Breast epithelium (tissue), 4 donors: ENCODE results near the gene RBM23. TPM values are rescaled to one million over a fixed set of nuclear protein-coding genes. Genes with fewer than 3 reads are reported as not detected.

Experiments used
- DNase-seq, 2 donors: peaks; one replicate each; pipeline ENCODE4 v3.0.0-alpha.2; 2019; ENCODE audit warnings: low spot score in 2 of 2
- H3K27ac ChIP-seq, 2 donors: fragments of 200-600 bp; sonication (generic) in 1 of 2; one replicate each; pipeline ENCODE4 v1.5.1; 2016 to 2019; ENCODE audit warnings: mild to moderate bottlenecking in 1 of 2
- H3K27me3 ChIP-seq, 2 donors: fragments of 200-600 bp; sonication (generic) in 1 of 2; one replicate each; pipeline versions ENCODE4 v1.5.1 to v1.6.0; 2017 to 2019; ENCODE audit warnings: control low read depth in 1 of 2, mild to moderate bottlenecking in 1 of 2
- H3K36me3 ChIP-seq: fragments of 200-600 bp; one replicate; pipeline ENCODE4 v1.5.1; 2019
- H3K4me1 ChIP-seq, 2 donors: fragments of 200-600 bp; sonication (generic); one replicate each; pipeline ENCODE4 v1.5.1; 2016 to 2019; ENCODE audit warnings: control low read depth in 1 of 2
- H3K4me3 ChIP-seq, 3 donors: fragments of 200-600 bp; sonication (generic); 1 replicate in 2 of 3; 2 replicates in 1 of 3; pipeline ENCODE4 v1.5.1; 2016 to 2019; ENCODE audit warnings: mild to moderate bottlenecking in 3 of 3, moderate library complexity in 2 of 3
- H3K9me3 ChIP-seq, 2 donors: fragments of 200-600 bp; sonication (generic) in 1 of 2; one replicate each; pipeline ENCODE4 v1.5.1; 2016 to 2019; ENCODE audit warnings: control low read depth in 1 of 2
- POLR2A ChIP-seq: fragments of 450-650 bp; IDR thresholded peaks from one replicate; pipeline ENCODE4 v1.6.1; 2016; ENCODE audit warnings: antibody characterized with exemption, mild to moderate bottlenecking, moderate library complexity
- POLR2AphosphoS5 ChIP-seq, 3 donors: sonication (generic); formaldehyde crosslinking; IDR thresholded peaks; one replicate each; pipeline ENCODE4 v1.6.1; 2017; ENCODE audit warnings: antibody characterized with exemption in 3 of 3
- intact Hi-C: fragments of 100-400 bp; cut with DNase I; formaldehyde crosslinking; loops from one replicate; pipeline ENCODE4 v1.15.1; 2023; ENCODE audit warnings: low total_unique reads
- total RNA-seq, 3 donors: library from RNA; depleted of rRNA; stranded (reverse); fragments of >200 nt; gene quantifications; one replicate each; pipeline ENCODE4 v1.1.0, GENCODE V29; 2016
- TF ChIP-seq, protein P1 (sequence below), 3 donors: fragments of 450-650 bp; IDR thresholded peaks; one replicate each; pipeline ENCODE4 v1.5.1; 2016 to 2017; ENCODE audit warnings: antibody characterized with exemption in 3 of 3, mild to moderate bottlenecking in 3 of 3, moderate library complexity in 3 of 3

Gene RBM23
- total RNA-seq, 3 donors from 2014 or later, result 85.5 to 194 (median 174) TPM

GRCh38 chr14:22883173-22883976, 35.6 kb downstream of the RBM23 start, which contains the start of gene REM2:
REM2 (plus strand) TSS chr14:22883222; CDS start chr14:22883288, 66 bp downstream.
- H3K4me3 ChIP-seq, result peak within 1 kb of the TSS in 2 of 3 donors; percentile 11 to 27
- intact Hi-C loops, result no loop called here

GRCh38 chr14:22882529-22883172, 36.3 kb downstream of the RBM23 start:
- Histone ChIP-seq H3K4me1 (peaks cover 0 to 8% of the 10 kb centered on the region in 2 donors), H3K9me3 (no peaks in the 10 kb centered on the region), H3K27ac (peak overlapping the region in 1 of 2 donors; percentile 14), H3K36me3 (no peaks in the 10 kb centered on the region), H3K27me3 (no peaks in the 10 kb centered on the region), H3K4me3 (peak overlapping the region in 2 of 3 donors; percentile 11 to 27)
- DNase-seq, result peak in 1 of 2 donors; percentile 59
- TF ChIP-seq POLR2A (no peak), POLR2AphosphoS5 (IDR thresholded peaks at IDR 0.05) (no peak)
- TF ChIP-seq, protein P1, sequence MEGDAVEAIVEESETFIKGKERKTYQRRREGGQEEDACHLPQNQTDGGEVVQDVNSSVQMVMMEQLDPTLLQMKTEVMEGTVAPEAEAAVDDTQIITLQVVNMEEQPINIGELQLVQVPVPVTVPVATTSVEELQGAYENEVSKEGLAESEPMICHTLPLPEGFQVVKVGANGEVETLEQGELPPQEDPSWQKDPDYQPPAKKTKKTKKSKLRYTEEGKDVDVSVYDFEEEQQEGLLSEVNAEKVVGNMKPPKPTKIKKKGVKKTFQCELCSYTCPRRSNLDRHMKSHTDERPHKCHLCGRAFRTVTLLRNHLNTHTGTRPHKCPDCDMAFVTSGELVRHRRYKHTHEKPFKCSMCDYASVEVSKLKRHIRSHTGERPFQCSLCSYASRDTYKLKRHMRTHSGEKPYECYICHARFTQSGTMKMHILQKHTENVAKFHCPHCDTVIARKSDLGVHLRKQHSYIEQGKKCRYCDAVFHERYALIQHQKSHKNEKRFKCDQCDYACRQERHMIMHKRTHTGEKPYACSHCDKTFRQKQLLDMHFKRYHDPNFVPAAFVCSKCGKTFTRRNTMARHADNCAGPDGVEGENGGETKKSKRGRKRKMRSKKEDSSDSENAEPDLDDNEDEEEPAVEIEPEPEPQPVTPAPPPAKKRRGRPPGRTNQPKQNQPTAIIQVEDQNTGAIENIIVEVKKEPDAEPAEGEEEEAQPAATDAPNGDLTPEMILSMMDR (IDR thresholded peaks at IDR 0.05), result no peak
- intact Hi-C loops, result no loop called here

More at GRCh38 chr14:22883173-22883976, 35.6 kb downstream of the RBM23 start, which contains the start of gene REM2:
- TF ChIP-seq POLR2AphosphoS5 (IDR thresholded peaks at IDR 0.05) (no peak), POLR2A (no peak)
- TF ChIP-seq, protein P1 (IDR thresholded peaks at IDR 0.05), result no peak
- peaks cover 0 to 14% of the 10 kb centered on the region in 2 donors for H3K4me1 ChIP-seq
- DNase-seq, result no peak
- H3K36me3 ChIP-seq, result no peaks in the 10 kb centered on the region
- H3K27me3 ChIP-seq, result no peaks in the 10 kb centered on the region
- H3K27ac ChIP-seq, result peak within 1 kb of the TSS in 1 of 2 donors; percentile 14
- H3K9me3 ChIP-seq, result no peaks in the 10 kb centered on the region

DNA sequence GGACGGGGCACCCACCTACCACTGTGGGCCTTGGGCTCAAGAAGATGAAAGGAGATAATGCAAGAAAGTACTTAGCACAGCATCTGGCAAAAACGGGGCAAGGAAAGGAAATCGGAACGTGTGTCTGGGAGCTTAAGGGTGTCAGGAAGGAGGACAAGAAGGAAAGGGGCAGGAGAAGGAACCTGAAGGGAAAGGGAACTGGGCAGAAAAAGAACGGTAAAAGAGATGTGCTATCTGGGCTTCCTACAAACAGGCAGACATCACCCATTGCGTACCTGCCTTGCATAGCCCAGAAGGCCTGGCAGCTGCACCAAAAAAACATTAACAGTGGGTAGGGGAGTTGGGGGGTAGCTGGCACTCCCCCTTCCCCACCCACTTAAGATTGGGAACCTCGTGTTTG, 36.9 kb downstream of the RBM23 start:
- intact Hi-C loops, result no loop called here
- H3K4me3 ChIP-seq, result no peak overlapping the region
- H3K27me3 ChIP-seq, result no peaks in the 10 kb centered on the region
- no peaks in the 10 kb centered on the region for H3K9me3 ChIP-seq
- peaks cover 3% of the 10 kb centered on the region for H3K36me3 ChIP-seq
- no peak for DNase-seq
- TF ChIP-seq, protein P1 (IDR thresholded peaks at IDR 0.05), result no peak
- TF ChIP-seq POLR2AphosphoS5 (IDR thresholded peaks at IDR 0.05), result no peak
- no peak for TF ChIP-seq POLR2A
- peak overlapping the region in 1 of 2 donors; percentile 14 for H3K27ac ChIP-seq
- H3K4me1 ChIP-seq, result peaks cover 0 to 8% of the 10 kb centered on the region in 2 donors

- Histone ChIP-seq H3K36me3 (peaks cover 22% of the 10 kb centered on the region), H3K27me3 (no peaks in the 10 kb centered on the region), H3K9me3 (no peaks in the 10 kb centered on the region), H3K27ac (no peak overlapping the region), H3K4me1 (peaks cover 0 to 8% of the 10 kb centered on the region in 2 donors), H3K4me3 (no peak overlapping the region)
- intact Hi-C loops, result no loop called here
- DNase-seq, result no peak
- TF ChIP-seq POLR2AphosphoS5 (IDR thresholded peaks at IDR 0.05) (no peak), POLR2A (no peak)
- TF ChIP-seq, protein P1 (IDR thresholded peaks at IDR 0.05), result no peak
Measured at GRCh38 chr14:22878271-22879246, 40.4 kb downstream of the RBM23 start.
